H1 (cell line): ENCODE measurements around the gene CDHR5. TPM values are rescaled to one million over a fixed set of nuclear protein-coding genes. Genes with fewer than 3 reads are reported as not detected.

Experiments
- BRCA1 ChIP-seq: IDR thresholded peaks from 2 replicates; pipeline ENCODE4 v1.6.1; 2012; ENCODE audit warnings: low read depth, low read length, improper control_type of control experiment
- CHD7 ChIP-seq: fragments of 300-600 bp; sonication (generic); IDR thresholded peaks from 2 replicates; pipeline ENCODE4 v1.7.1; 2012; ENCODE audit warnings: low read length, moderate library complexity, mild to moderate bottlenecking, inconsistent platforms; ENCODE audit not compliant: insufficient replicate concordance
- EP300 ChIP-seq, 2 experiments: IDR thresholded peaks; 1 replicate in 1 of 2; 2 replicates in 1 of 2; pipeline ENCODE4 v1.6.1; 2011 to 2012; ENCODE audit warnings: low read depth in 2 of 2, low read length in 2 of 2, mild to moderate bottlenecking in 2 of 2, borderline replicate concordance in 1 of 2, inconsistent platforms in 1 of 2, moderate library complexity in 1 of 2
- GTF2F1 ChIP-seq: IDR thresholded peaks from 2 replicates; pipeline ENCODE4 v1.6.1; 2012; ENCODE audit warnings: low read depth, low read length, improper control_type of control experiment, borderline replicate concordance
- HDAC6 ChIP-seq: IDR thresholded peaks from one replicate; pipeline ENCODE4 v1.7.1; 2012; ENCODE audit warnings: low read depth, mild to moderate bottlenecking, inconsistent platforms, low read length, moderate library complexity
- KDM1A ChIP-seq: fragments of 200-600, 300-600 bp; sonication (generic); IDR thresholded peaks from 2 replicates; pipeline ENCODE4 v1.7.1; 2016; ENCODE audit warnings: mild to moderate bottlenecking, low read length, borderline replicate concordance
- PHF8 ChIP-seq: fragments of 200-600 bp; sonication (generic); conservative IDR thresholded peaks from 2 replicates; pipeline ENCODE4 v1.7.1; 2012; ENCODE audit warnings: low read depth, mild to moderate bottlenecking, inconsistent platforms, low read length, moderate library complexity
- RAD21 ChIP-seq, 2 experiments: IDR thresholded peaks in 1 of 2; conservative IDR thresholded peaks in 1 of 2; 2 replicates each; pipeline ENCODE4 v1.6.1; 2011; ENCODE audit warnings: low read depth in 2 of 2, low read length in 2 of 2, improper control_type of control experiment in 1 of 2, inconsistent platforms in 1 of 2, mild to moderate bottlenecking in 1 of 2, moderate library complexity in 1 of 2
- SIN3A ChIP-seq, 2 experiments: IDR thresholded peaks in 1 of 2; conservative IDR thresholded peaks in 1 of 2; 2 replicates each; pipeline ENCODE4 v1.6.1; 2011 to 2012; ENCODE audit warnings: low read length in 2 of 2, improper control_type of control experiment in 1 of 2, low read depth in 1 of 2, mild to moderate bottlenecking in 1 of 2
- polyA plus RNA-seq, 7 experiments: library from polyadenylated mRNA; depleted of rRNA in 3 of 7; stranded (reverse) in 5 of 7; unstranded in 2 of 7; fragments of >200 nt in 5 of 7; fragments of 200-250 nt in 2 of 7; gene quantifications; 1 replicate in 5 of 7; 2 replicates in 1 of 7; 4 replicates in 1 of 7; pipeline versions ENCODE4 v1.2.1 to v1.2.3, GENCODE V29; 2011 to 2013; ENCODE audit warnings: missing spikeins in 2 of 7, mixed read lengths in 2 of 7
- total RNA-seq: library from RNA; stranded (reverse); fragmentation: NEBNext Ultra II Directional; extraction: Animal tissue kit (Norgen Biotek cat#: 25700); gene quantifications from 2 replicates; pipeline ENCODE4 v1.2.1, GENCODE V29; 2021

CDHR5 gene
- total and polyA plus RNA-seq, 2 of the 8 experiments (the other 6 are each of a cell fraction or from before 2014, with no cell fraction given), result not detected

DNA sequence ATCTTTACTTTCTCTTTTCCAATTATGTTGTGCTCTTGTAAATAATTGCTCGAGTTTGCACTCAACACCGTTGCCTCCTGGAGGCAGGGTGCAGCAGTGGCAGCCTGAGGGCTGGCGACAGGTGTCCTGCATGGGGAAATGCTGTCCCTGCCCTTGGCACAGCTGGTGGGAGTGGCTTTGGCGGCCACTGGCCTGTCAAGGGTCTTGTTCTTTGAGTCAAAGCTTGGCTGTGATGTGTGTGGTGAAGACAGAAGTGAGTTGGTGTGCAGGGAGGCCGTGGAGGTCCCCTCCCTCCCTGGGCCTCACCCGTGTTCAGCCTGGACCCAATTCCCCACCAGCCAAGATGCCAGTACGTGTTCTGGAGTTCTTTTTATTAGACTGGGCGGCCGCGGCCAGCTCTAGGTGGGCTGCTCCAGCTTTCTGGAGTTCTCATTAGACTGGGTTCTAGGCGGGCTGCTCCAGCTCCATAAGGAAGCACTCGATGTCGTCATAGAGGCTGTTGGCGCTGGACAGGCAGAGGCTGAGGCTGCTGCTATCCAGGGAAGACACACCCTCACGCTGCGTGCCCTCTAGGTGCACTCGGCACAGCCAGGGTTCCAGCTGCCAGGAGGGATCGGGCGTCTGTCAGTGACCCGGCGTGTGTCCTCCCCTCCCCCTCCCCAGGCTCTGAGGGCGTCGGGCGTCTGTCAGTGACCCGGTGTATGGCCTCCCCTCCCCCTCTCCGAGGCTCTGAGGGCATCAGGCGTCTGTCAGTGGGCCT lies 12.4 kb downstream of the CDHR5 start (continued):
- TF ChIP-seq CHD7 (no peak), HDAC6 (no peak), SIN3A (conservative IDR thresholded peaks at IDR 0.05 in 1 of 2, IDR thresholded peaks at IDR 0.05 in 1 of 2; ENCODE audit: low read depth in 1 of 2, low read length in 2 of 2) (0 out of 4 replicates have a peak, but pooled peaks of 1 of the 2 experiments have one; percentile 24), GTF2F1 (no peak), KDM1A (no peak), RAD21 (IDR thresholded peaks at IDR 0.05 in 1 of 2, conservative IDR thresholded peaks at IDR 0.05 in 1 of 2; ENCODE audit: low read depth in 2 of 2, low read length in 2 of 2) (peak in 1 of 2 experiments; percentile 40; a peak in 2 of 4 replicates), BRCA1 (no peak), PHF8 (no peak), EP300 (IDR thresholded peaks at IDR 0.05; ENCODE audit: borderline replicate concordance in 1 of 2, low read depth in 2 of 2, low read length in 2 of 2) (no peak)
